HG02970 (cell line): ENCODE data around the gene NFE2L3.

Source experiments
- ATAC-seq: cut with Tn5 transposase; IDR thresholded peaks from one replicate; pipeline ENCODE4 v1.9.1; 2021; ENCODE audit warnings: mild to moderate bottlenecking, moderate library complexity, moderate number of reproducible peaks; ENCODE audit not compliant: unreplicated experiment, low FRiP score

NFE2L3 gene

GRCh38 chr7:26198133-26198780 lies 46.3 kb downstream of the NFE2L3 start:
- ATAC-seq, result no peak

GRCh38 chr7:26198781-26199169 lies 46.8 kb downstream of the NFE2L3 start:
- ATAC-seq, result no peak

GRCh38 chr7:26199301-26200037 lies 47.5 kb downstream of the NFE2L3 start:
- ATAC-seq, result no peak

GRCh38 chr7:26200038-26200443 lies 48.0 kb downstream of the NFE2L3 start:
- peak; percentile 8 for ATAC-seq

GRCh38 chr7:26200444-26201246 lies 48.6 kb downstream of the NFE2L3 start, which contains the start of gene HNRNPA2B1:
Gene HNRNPA2B1 (minus strand): TSS chr7:26200746. CDS start chr7:26200577, 169 bp downstream.
- peak; percentile 70 for ATAC-seq

- ATAC-seq, result peak; percentile 48
Measured at GRCh38 chr7:26201247-26202018, 49.4 kb downstream of the NFE2L3 start, which contains the start of gene CBX3. Gene CBX3 (plus strand): TSS chr7:26201745. CDS start chr7:26202999, 1,254 bp downstream.

- ATAC-seq, result peak; percentile 14
Measured at GRCh38 chr7:26202019-26202990, 50.3 kb downstream of the NFE2L3 start.

- ATAC-seq, result no peak
Measured at GRCh38 chr7:26203016-26203415, 51.0 kb downstream of the NFE2L3 start.

- no peak for ATAC-seq
Measured at GRCh38 chr7:26208040-26208439, 56.0 kb downstream of the NFE2L3 start.

- ATAC-seq, result no peak
Measured at GRCh38 chr7:26212921-26213718, 61.1 kb downstream of the NFE2L3 start.

GRCh38 chr7:26213807-26214515 lies 62.0 kb downstream of the NFE2L3 start:
- ATAC-seq, result no peak

- no peak for ATAC-seq
Measured at GRCh38 chr7:26216049-26216448, 64.1 kb downstream of the NFE2L3 start.

GRCh38 chr7:26224359-26224758 lies 72.4 kb downstream of the NFE2L3 start:
- ATAC-seq, result no peak

- ATAC-seq, result no peak
Measured at GRCh38 chr7:26227987-26228386, 76.0 kb downstream of the NFE2L3 start.

GRCh38 chr7:26233902-26234511 lies 82.0 kb downstream of the NFE2L3 start:
- no peak for ATAC-seq
